ENCODE data around the gene AKIP1. TPM values are rescaled to one million over a fixed set of nuclear protein-coding genes. Genes with fewer than 3 reads are reported as not detected.

AKIP1 gene
- total and polyA plus RNA-seq, 9 of the 15 experiments (the other 6 are each of a cell fraction or from before 2014, with no cell fraction given), result 9.0 to 52.6 (median 36.2) TPM

GRCh38 chr11:8913961-8914660 is 3.1 kb downstream of the AKIP1 start (continued):
- TF ChIP-seq ARNT (IDR thresholded peaks at IDR 0.05), result no peak
- no peak for TF ChIP-seq ARID3B (CRISPR knock-in tag; IDR thresholded peaks at IDR 0.05; ENCODE audit: borderline replicate concordance)
- no peak for TF ChIP-seq ZBTB8A (IDR thresholded peaks at IDR 0.05; ENCODE audit: partially characterized antibody)
- no peak for TF ChIP-seq NCOA6 (IDR thresholded peaks at IDR 0.05)
- TF ChIP-seq PTRF (tag; IDR thresholded peaks at IDR 0.05), result no peak
- no peak for TF ChIP-seq PCBP1 (IDR thresholded peaks at IDR 0.05; ENCODE audit: low read depth, low read length, poor library complexity, severe bottlenecking)
- TF ChIP-seq NFXL1 (CRISPR knock-in tag; IDR thresholded peaks at IDR 0.05), result no peak
- no peak for TF ChIP-seq ZNF444 (CRISPR knock-in tag; IDR thresholded peaks at IDR 0.05)
- no peak for TF ChIP-seq ZNF76 (CRISPR knock-in tag; IDR thresholded peaks at IDR 0.05; ENCODE audit: borderline replicate concordance)
- TF ChIP-seq HBP1 (CRISPR knock-in tag; IDR thresholded peaks at IDR 0.05), result no peak
- TF ChIP-seq BMI1 (IDR thresholded peaks at IDR 0.05; ENCODE audit: low read length), result no peak
- no peak for TF ChIP-seq ZFP36 (IDR thresholded peaks at IDR 0.05; ENCODE audit: low read depth, low read length, partially characterized antibody)
- TF ChIP-seq ZNF583 (CRISPR knock-in tag; IDR thresholded peaks at IDR 0.05), result no peak
- TF ChIP-seq CHD4 (IDR thresholded peaks at IDR 0.05; ENCODE audit: insufficient read depth, insufficient replicate concordance, low read depth, low read length, poor library complexity, severe bottlenecking), result no peak
- TF ChIP-seq NR3C1 (CRISPR knock-in tag; IDR thresholded peaks at IDR 0.05), result no peak
- TF ChIP-seq THRAP3 (IDR thresholded peaks at IDR 0.05; ENCODE audit: borderline replicate concordance), result no peak
- TF ChIP-seq ZNF551 (CRISPR knock-in tag; IDR thresholded peaks at IDR 0.05), result no peak
- TF ChIP-seq ZNF408 (CRISPR knock-in tag; IDR thresholded peaks at IDR 0.05; ENCODE audit: low read depth), result no peak
- no peak for TF ChIP-seq ZNF431 (CRISPR knock-in tag; IDR thresholded peaks at IDR 0.05)
- TF ChIP-seq ZSCAN32 (CRISPR knock-in tag; IDR thresholded peaks at IDR 0.05), result no peak
- TF ChIP-seq MYBL2 (IDR thresholded peaks at IDR 0.05; ENCODE audit: low read depth), result no peak
- no peak for TF ChIP-seq MYBL2 (CRISPR knock-in tag; IDR thresholded peaks at IDR 0.05; ENCODE audit: borderline replicate concordance)
- no peak for TF ChIP-seq ZBTB17 (CRISPR knock-in tag; IDR thresholded peaks at IDR 0.05)
- TF ChIP-seq PRDM10 (IDR thresholded peaks at IDR 0.05; ENCODE audit: partially characterized antibody), result peak; percentile 97
